Measurements from ENCODE around the gene RNF148.
A peak's percentile ranks its signal among the peaks of the same experiment; 100 is the strongest.
"Not testable (repeated sequence)": the region's sequence is repeated elsewhere in the genome, so short reads cannot be mapped to it uniquely, and the experiment has no call there.

The RNF148 gene

DNA sequence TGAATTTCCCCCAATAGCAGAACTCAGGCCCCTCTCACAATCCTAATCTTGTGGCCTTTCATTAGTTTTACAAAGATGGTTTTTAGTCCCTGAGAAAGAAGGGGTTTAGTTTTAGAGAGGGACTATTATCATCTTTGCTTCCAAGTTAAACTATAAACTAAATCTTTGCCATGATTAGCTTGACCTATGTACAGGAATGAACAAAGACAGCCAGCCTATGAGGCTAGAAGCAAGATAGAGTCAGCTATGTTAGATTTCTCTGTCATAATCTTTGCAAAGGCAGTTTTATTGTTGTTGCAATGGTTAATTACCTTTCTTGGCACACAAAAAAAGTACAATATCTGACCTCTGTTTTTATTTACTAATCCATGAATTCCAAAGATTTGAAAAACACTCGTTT is 22.9 kb downstream of the RNF148 start:
- TF ChIP-seq, protein P1, sequence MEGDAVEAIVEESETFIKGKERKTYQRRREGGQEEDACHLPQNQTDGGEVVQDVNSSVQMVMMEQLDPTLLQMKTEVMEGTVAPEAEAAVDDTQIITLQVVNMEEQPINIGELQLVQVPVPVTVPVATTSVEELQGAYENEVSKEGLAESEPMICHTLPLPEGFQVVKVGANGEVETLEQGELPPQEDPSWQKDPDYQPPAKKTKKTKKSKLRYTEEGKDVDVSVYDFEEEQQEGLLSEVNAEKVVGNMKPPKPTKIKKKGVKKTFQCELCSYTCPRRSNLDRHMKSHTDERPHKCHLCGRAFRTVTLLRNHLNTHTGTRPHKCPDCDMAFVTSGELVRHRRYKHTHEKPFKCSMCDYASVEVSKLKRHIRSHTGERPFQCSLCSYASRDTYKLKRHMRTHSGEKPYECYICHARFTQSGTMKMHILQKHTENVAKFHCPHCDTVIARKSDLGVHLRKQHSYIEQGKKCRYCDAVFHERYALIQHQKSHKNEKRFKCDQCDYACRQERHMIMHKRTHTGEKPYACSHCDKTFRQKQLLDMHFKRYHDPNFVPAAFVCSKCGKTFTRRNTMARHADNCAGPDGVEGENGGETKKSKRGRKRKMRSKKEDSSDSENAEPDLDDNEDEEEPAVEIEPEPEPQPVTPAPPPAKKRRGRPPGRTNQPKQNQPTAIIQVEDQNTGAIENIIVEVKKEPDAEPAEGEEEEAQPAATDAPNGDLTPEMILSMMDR (IDR thresholded peaks at IDR 0.05; ENCODE audit: low read depth, low read length, missing control alignments), result no peak
- H3K27ac ChIP-seq, result no peak overlapping the region

DNA sequence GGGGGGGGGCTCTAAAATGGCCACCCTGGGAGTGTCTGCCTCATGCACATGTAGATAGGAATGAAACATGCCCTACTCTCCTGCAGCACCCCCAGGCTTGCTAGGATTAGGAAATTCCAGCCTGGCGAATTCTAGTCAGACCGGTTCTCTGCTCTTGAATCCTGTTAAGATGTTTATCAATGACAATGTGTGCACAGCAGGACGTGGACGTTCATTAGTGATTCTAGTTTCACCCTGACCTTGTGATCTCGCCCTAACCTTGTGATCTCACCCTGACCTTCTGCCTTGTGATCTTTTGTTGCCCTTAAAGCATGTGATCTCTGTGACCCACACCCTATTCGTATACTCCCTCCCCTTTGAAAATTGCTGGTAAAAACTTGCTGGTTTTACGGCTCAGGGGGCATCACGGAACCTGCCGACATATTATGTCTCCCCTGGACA is 23.4 kb downstream of the RNF148 start:
- H3K27ac ChIP-seq; H3K36me3 ChIP-seq (replicated peaks); H3K4me3 ChIP-seq (ENCODE audit: low read depth, low read length); in situ Hi-C loops (cut with HindIII; ENCODE audit: low pct_ligation_motif_present, low sequenced_read_pairs); H3K27me3 ChIP-seq (replicated peaks); DNase-seq: not testable (repeated sequence)

More for the DNA sequence above, 22.9 kb downstream of the RNF148 start:
- Histone ChIP-seq H3K36me3 (replicated peaks) (no peaks in the 10 kb centered on the region), H3K4me3 (ENCODE audit: low read depth, low read length) (no peak overlapping the region), H3K27me3 (replicated peaks) (no peaks in the 10 kb centered on the region)
- in situ Hi-C loops (cut with HindIII; ENCODE audit: low pct_ligation_motif_present, low sequenced_read_pairs), result no loop called here
- no peak for DNase-seq

DNA sequence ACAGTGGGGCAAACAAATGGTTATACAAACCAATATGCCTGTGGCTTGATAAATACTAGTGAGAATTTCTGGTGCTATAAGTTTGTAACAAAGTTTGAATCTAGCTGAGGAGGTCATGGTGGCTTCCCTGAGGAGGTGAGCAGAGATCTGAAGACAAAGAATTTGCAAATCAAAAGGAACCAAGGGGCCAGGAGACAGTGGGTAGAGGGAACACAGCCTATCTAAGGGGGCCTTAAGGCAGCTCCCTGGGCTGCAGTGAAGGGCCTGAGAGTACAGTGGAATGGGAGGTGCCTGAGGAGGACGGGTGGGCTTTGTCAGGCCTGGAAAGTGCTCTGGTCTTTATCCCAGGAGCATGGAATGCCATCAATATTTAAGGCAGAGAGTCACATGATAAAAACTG is 25.6 kb downstream of the RNF148 start:
- H3K27ac ChIP-seq, result no peak overlapping the region
- H3K36me3 ChIP-seq (replicated peaks), result no peaks in the 10 kb centered on the region
- H3K27me3 ChIP-seq (replicated peaks), result no peaks in the 10 kb centered on the region
- no peak overlapping the region for H3K4me3 ChIP-seq (ENCODE audit: low read depth, low read length)
- TF ChIP-seq, protein P1 (IDR thresholded peaks at IDR 0.05; ENCODE audit: low read depth, low read length, missing control alignments), result no peak
- no peak for DNase-seq
- in situ Hi-C loops (cut with HindIII; ENCODE audit: low pct_ligation_motif_present, low sequenced_read_pairs), result no loop called here

DNA sequence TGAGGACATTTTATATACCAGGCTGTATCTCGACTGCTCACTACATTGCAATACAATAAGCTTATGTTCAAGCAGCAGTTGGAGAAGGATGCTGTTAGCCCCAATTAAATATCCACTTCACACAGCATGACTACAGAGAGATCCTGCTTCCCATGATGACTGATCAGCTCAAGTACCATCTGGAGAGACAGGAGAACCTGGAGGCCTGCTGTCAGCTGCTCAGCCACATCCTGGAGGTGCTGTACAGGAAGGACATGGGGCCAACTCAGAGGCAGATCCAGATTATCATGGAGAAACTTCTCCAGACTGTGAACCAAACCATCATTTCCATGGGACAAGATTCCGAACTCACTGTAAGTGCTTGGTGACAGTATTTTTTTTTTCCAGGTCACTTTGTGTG is 26.3 kb downstream of the RNF148 start:
- Histone ChIP-seq H3K4me3 (ENCODE audit: low read depth, low read length) (no peak overlapping the region), H3K27me3 (replicated peaks) (no peaks in the 10 kb centered on the region), H3K27ac (no peak overlapping the region), H3K36me3 (replicated peaks) (no peaks in the 10 kb centered on the region)
- DNase-seq, result no peak
- in situ Hi-C loops (cut with HindIII; ENCODE audit: low pct_ligation_motif_present, low sequenced_read_pairs), result no loop called here
- TF ChIP-seq, protein P1 (IDR thresholded peaks at IDR 0.05; ENCODE audit: low read depth, low read length, missing control alignments), result no peak

DNA sequence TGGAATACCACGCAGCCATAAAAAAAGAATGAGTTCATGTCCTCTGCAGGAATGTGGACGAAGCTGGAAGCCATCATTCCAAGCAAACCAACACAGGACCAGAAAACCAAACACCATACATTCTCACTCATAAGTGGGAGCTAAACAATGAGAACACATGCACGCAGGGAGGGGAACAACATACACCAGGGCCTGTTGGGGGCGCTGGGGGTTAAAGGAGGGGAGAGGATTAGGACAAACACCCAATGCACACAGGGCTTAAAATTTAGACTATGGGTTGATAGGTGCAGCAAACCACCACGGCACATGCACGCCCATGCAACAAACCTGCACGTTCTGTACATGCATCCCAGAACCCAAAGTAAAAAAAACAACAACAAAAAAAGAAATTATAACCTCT is 27.1 kb downstream of the RNF148 start:
- DNase-seq, result no peak
- no peaks in the 10 kb centered on the region for H3K36me3 ChIP-seq (replicated peaks)
- H3K27ac ChIP-seq, result no peak overlapping the region
- TF ChIP-seq, protein P1 (IDR thresholded peaks at IDR 0.05; ENCODE audit: low read depth, low read length, missing control alignments), result no peak
- H3K27me3 ChIP-seq (replicated peaks), result no peaks in the 10 kb centered on the region
- in situ Hi-C loops (cut with HindIII; ENCODE audit: low pct_ligation_motif_present, low sequenced_read_pairs), result no loop called here
- no peak overlapping the region for H3K4me3 ChIP-seq (ENCODE audit: low read depth, low read length)

DNA sequence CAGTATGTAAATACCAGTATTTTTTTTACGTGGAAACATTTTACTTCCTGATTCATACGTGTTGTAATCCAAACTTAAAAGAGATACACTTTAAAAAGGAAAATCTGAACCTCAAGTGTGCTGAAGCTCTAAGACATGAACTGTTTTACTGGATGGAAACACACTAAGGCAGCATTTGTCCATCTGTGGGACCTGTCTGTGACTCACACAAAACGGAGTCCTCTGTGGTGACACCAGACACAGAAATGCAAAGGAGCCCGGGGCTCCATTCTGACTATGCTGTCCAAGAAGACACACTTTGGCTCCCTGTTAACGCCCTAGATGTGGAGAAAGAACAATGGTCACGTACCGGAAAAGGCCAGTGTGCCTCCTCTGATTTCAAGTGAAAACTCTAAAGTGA is 27.7 kb downstream of the RNF148 start:
- no peaks in the 10 kb centered on the region for H3K27me3 ChIP-seq (replicated peaks)
- peak; percentile 40 for DNase-seq

More for the DNA sequence above, 27.7 kb downstream of the RNF148 start:
- in situ Hi-C loops (cut with HindIII; ENCODE audit: low pct_ligation_motif_present, low sequenced_read_pairs), result no loop called here
- H3K4me3 ChIP-seq (ENCODE audit: low read depth, low read length), result no peak overlapping the region
- no peak overlapping the region for H3K27ac ChIP-seq
- no peaks in the 10 kb centered on the region for H3K36me3 ChIP-seq (replicated peaks)
- TF ChIP-seq, protein P1 (IDR thresholded peaks at IDR 0.05; ENCODE audit: low read depth, low read length, missing control alignments), result no peak

Data from brain microvascular endothelial cell (primary cell).